ENCODE measurements around the gene TTPAL.
"Not testable (repeated sequence)": the region's sequence is repeated elsewhere in the genome, so short reads cannot be mapped to it uniquely, and the experiment has no call there.

Gene TTPAL

DNA sequence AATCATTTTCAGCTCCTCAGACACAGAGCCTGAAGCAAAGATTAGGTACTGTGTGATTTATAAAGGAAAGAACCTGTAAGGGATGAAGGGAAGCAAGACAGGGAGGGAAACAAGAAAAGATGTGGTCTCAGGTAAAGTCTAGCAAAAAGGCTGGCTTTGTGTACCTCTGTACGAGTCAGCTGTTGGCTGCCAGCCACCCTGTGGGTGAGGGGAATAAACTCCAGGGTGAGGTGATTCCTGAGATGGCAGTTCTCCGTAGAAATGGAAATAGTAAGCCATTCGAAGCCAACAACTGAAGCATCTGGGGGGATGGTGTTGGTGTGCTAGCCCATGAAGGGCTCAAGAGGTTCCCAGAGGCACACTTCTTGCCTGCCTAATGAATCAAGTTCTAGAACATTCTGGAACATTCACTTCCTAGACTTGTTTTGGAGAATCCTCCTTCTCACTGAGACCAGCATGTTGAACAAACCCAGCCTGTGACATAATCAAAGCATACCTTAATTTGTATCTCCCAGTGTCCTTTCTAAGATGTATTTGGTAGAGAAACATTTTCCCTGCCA, 10.6 kb upstream of the TTPAL start:
- no peak for TF ChIP-seq CTCF (IDR thresholded peaks at IDR 0.05; ENCODE audit: extremely low read depth, insufficient read depth, missing control alignments)
- in situ Hi-C loops (cut with MboI; ENCODE audit: low pct_unique_long_range_greater_than_20kb, low sequenced_read_pairs, unreplicated experiment): no loop called here
- DNase-seq (ENCODE audit: low spot score): no peak

DNA sequence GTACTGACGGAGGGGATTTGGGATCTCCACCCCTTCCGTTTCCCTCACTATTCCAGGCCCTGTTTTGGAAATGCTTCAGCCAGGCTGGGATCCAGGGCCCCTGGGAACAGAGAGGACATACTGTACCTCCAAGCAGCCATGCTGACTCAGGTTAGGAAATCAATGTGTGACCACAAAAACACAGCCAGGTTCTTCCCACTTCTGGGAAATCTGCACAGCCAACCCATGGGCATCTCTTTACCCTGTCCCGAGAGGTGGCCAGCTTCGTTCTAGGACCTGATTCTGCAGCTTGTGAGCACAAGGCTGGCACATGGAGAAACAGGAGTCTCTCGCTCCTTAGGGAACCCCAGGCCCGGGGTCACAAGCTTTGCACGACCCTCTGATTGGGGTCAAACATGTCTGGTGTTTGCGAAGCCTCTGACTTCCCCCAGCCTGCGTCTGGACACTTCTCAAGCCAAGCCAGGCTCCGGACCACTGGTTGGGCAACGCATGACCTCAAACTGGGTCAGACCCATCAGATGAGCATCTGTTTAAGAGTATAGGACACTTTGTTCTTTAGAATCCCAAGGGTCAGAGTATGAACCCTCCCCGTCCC, 8.3 kb upstream of the TTPAL start:
- DNase-seq (ENCODE audit: low spot score): no peak
- no peak for TF ChIP-seq CTCF (IDR thresholded peaks at IDR 0.05; ENCODE audit: extremely low read depth, insufficient read depth, missing control alignments)
- in situ Hi-C loops (cut with MboI; ENCODE audit: low pct_unique_long_range_greater_than_20kb, low sequenced_read_pairs, unreplicated experiment): no loop called here

DNA sequence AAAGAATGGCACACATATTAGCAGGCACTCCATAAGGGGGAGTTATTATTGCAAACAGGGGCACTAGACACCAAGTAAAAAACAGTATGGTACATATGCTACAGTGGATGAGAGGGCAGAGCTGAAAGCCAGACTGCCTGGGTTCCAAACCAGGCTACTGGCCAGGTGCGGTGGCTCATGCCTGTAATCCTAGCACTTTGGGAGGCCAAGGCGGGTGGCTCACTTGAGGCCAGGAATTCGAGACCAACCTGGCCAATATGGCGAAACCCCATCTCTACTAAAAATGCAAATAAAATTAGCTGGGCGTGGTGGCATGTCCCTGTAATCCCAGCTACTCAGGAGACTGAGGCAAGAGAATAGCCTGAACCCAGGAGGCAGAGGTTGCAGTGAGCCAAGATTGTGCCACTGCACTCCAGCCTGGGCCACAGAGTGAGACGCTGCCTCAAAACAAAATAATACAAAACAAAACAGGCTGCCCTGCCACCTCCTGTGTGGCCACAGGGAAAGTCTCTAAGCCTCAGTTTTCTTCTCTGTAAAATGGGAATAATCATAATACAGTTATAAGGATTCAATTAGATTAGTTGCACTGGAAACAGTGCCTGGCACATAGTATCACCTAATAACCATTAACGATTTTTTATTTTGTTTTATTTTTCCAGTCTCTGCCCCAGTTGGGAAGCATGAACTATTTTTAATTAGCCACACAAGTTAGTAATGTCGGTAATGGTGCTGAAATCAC, 7.5 kb upstream of the TTPAL start:
- DNase-seq (ENCODE audit: low spot score): no peak
- in situ Hi-C loops (cut with MboI; ENCODE audit: low pct_unique_long_range_greater_than_20kb, low sequenced_read_pairs, unreplicated experiment): no loop called here
- TF ChIP-seq CTCF (IDR thresholded peaks at IDR 0.05; ENCODE audit: extremely low read depth, insufficient read depth, missing control alignments): no peak

DNA sequence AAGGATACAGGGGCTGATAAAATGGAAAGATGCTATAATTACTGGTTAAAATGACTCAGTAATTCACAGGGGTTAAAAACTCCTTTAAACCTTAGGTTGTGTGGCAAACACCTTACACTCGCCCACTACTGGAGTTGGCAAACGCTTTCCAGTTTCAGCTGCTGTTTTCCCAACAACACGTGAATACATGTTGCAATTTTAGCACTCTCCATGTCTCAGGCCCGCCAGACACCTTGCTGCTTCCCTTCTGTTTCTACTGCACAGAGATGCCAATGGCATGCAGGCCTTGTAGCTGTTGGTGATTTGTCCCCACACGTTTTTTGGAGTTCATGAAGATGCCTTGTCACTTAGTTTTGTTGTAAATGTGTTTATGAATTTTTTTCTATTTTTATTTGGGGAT, 5.3 kb upstream of the TTPAL start:
- no peak for TF ChIP-seq CTCF (IDR thresholded peaks at IDR 0.05; ENCODE audit: extremely low read depth, insufficient read depth, missing control alignments)
- no peak for DNase-seq (ENCODE audit: low spot score)
- in situ Hi-C loops (cut with MboI; ENCODE audit: low pct_unique_long_range_greater_than_20kb, low sequenced_read_pairs, unreplicated experiment): no loop called here

GRCh38 chr20:44471481-44471882, 4.2 kb upstream of the TTPAL start:
- in situ Hi-C loops (cut with MboI; ENCODE audit: low pct_unique_long_range_greater_than_20kb, low sequenced_read_pairs, unreplicated experiment): no loop called here
- TF ChIP-seq CTCF (IDR thresholded peaks at IDR 0.05; ENCODE audit: extremely low read depth, insufficient read depth, missing control alignments): peak; percentile 27
- no peak for DNase-seq (ENCODE audit: low spot score)

DNA sequence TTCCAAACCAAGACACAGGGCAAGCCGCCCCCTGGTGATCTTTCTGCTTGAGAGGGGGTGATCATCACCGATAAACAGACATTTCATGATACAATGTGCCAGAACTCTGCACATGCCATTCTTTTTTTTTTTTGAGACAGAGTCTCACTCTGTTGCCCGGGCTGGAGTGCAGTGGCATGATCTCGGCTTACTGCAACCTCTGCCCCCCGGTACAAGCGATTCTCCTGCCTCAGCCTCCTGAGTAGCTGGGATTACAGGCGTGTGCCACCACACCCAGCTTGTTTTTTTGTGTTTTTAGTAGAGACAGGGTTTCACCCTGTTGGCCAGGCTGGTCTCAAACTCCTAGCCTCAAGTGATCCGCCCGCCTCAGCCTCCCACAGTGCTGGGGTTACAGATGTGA, 3.4 kb upstream of the TTPAL start:
- DNase-seq (ENCODE audit: low spot score); in situ Hi-C loops (cut with MboI; ENCODE audit: low pct_unique_long_range_greater_than_20kb, low sequenced_read_pairs, unreplicated experiment): not testable (repeated sequence)

DNA sequence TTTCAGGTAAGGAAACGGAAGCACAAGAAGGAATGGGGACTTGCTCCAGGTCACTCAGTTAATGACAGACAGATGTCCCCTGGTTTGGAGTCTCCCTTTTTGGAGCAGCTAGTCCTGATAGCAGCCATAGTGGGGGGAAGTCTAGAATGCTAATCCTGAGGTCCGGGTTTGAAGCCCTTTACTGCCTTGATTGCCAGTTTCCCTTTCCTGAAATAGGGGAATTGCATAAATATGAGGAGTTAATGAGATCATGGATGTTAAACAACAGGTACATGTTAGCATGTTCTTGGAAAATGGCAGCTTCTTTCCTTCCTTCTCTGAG, 341 bp upstream of the TTPAL start:
- no peak for TF ChIP-seq CTCF (IDR thresholded peaks at IDR 0.05; ENCODE audit: extremely low read depth, insufficient read depth, missing control alignments)
- no peak for DNase-seq (ENCODE audit: low spot score)
- in situ Hi-C loops (cut with MboI; ENCODE audit: low pct_unique_long_range_greater_than_20kb, low sequenced_read_pairs, unreplicated experiment): no loop called here

Measured in GM13977 (cell line).